Sigmoid colon (tissue), 7 donors: ENCODE results near the gene CCDC60. TPM values are rescaled to one million over a fixed set of nuclear protein-coding genes. Genes with fewer than 3 reads are reported as not detected.

Experiments used
- DNase-seq: peaks from one replicate; pipeline ENCODE4 v3.0.0-alpha.2; 2019
- H3K27ac ChIP-seq, 4 donors: fragments of 200-600 bp; sonication (generic); one replicate each; pipeline ENCODE4 v1.5.1; 2016 to 2019; ENCODE audit warnings: mild to moderate bottlenecking in 1 of 4
- H3K27me3 ChIP-seq, 3 donors: fragments of 200-600 bp; sonication (generic); one replicate each; pipeline ENCODE4 v1.5.1; 2019; ENCODE audit warnings: mild to moderate bottlenecking in 1 of 3
- H3K36me3 ChIP-seq, 4 donors: fragments of 200-600 bp; sonication (generic); one replicate each; pipeline ENCODE4 v1.5.1; 2016 to 2019
- H3K4me1 ChIP-seq, 4 donors: fragments of 200-600 bp; sonication (generic); one replicate each; pipeline ENCODE4 v1.5.1; 2017 to 2019
- H3K4me3 ChIP-seq, 4 donors: fragments of 200-600 bp; sonication (generic); one replicate each; pipeline ENCODE4 v1.5.1; 2017 to 2019; ENCODE audit warnings: mild to moderate bottlenecking in 2 of 4, moderate library complexity in 1 of 4
- H3K9me3 ChIP-seq, 4 donors: fragments of 200-600 bp in 3 of 4; sonication (generic) in 3 of 4; one replicate each; pipeline versions ENCODE4 v1.5.1 to v1.6.1; 2013 to 2019
- EP300 ChIP-seq, 4 donors: sonication (generic); formaldehyde crosslinking; IDR thresholded peaks; one replicate each; pipeline ENCODE4 v1.6.1; 2017; ENCODE audit warnings: antibody characterized with exemption in 4 of 4
- POLR2A ChIP-seq, 2 donors: fragments of 450-650 bp; IDR thresholded peaks; one replicate each; pipeline ENCODE4 v1.6.1; 2016; ENCODE audit warnings: antibody characterized with exemption in 2 of 2, mild to moderate bottlenecking in 2 of 2, moderate library complexity in 2 of 2
- POLR2AphosphoS5 ChIP-seq, 4 donors: sonication (generic); formaldehyde crosslinking; IDR thresholded peaks; one replicate each; pipeline ENCODE4 v1.6.1; 2017; ENCODE audit warnings: antibody characterized with exemption in 4 of 4
- WGBS, 2 donors: extraction: QIAGEN DNeasy Blood & Tissue Kit; methylation state at CpG; one replicate each; pipeline ENCODE4 v1.1.7; 2013; 5-methylcytosine and 5-hydroxymethylcytosine counted together
- intact Hi-C: fragments of 100-400 bp; cut with DNase I; formaldehyde crosslinking; loops from one replicate; pipeline ENCODE4 v1.15.1; 2023
- polyA plus RNA-seq, 3 donors: library from polyadenylated mRNA; stranded (reverse); fragments of 200-250 nt; gene quantifications; one replicate each; pipeline ENCODE4 v1.2.3, GENCODE V29; 2013
- total RNA-seq, 4 donors: library from RNA; depleted of rRNA; stranded (reverse); fragments of >200 nt; gene quantifications; one replicate each; pipeline ENCODE4 v1.1.0, GENCODE V29; 2016
- TF ChIP-seq, protein P1 (sequence below), 4 experiments: fragments of 450-650 bp in 3 of 4; fragments of 200-600 bp in 1 of 4; IDR thresholded peaks; one replicate each; pipeline ENCODE4 v1.5.1; 2016 to 2019; ENCODE audit warnings: antibody characterized with exemption in 4 of 4, mild to moderate bottlenecking in 3 of 4, moderate library complexity in 2 of 4
- donor health status: healthy with polysubstance abuse.
- donor health status: Bipolar disorder and iron deficiency.
- donor health status: healthy.

CCDC60 gene
- total and polyA plus RNA-seq, 7 donors = 1.1 to 10.4 (median 1.6) TPM

DNA sequence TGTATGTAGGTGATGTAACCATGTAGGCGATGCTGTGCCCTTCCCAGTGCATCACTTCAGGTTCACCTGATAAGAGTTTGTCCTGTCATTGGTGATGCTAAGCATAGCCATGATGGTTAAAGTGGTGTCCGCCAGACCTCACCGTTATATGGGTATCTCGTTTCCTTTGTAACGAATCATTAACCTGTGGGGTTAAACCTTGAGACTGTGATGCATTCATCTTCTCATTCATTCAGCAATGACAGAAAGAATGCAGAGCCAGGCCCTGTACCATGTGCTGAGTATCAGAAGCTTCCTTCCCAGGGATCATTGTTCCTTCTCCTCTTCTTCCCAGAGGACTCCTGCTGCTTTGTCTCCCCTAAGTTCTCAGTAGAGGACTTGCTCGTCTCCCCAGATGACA, 84.9 kb downstream of the CCDC60 start:
- Histone ChIP-seq H3K4me1 (peaks cover 0 to 9% (median 5%) of the 10 kb centered on the region in 4 donors), H3K36me3 (no peaks in the 10 kb centered on the region), H3K27me3 (no peaks in the 10 kb centered on the region), H3K4me3 (no peak overlapping the region), H3K9me3 (no peaks in the 10 kb centered on the region), H3K27ac (no peak overlapping the region)
- intact Hi-C loops = loop anchor here (5.0 to 10.0 kb wide), 3 partner anchors 125 to 1015 kb away; no protein-coding TSS in a partner anchor
- 72 to 83% methylated on average over 6 of the region's 6 CpGs for WGBS, 2 donors
- no peak for DNase-seq
- TF ChIP-seq EP300 (IDR thresholded peaks at IDR 0.05) (no peak), POLR2AphosphoS5 (IDR thresholded peaks at IDR 0.05) (no peak), POLR2A (IDR thresholded peaks at IDR 0.05) (no peak)
- TF ChIP-seq, protein P1, sequence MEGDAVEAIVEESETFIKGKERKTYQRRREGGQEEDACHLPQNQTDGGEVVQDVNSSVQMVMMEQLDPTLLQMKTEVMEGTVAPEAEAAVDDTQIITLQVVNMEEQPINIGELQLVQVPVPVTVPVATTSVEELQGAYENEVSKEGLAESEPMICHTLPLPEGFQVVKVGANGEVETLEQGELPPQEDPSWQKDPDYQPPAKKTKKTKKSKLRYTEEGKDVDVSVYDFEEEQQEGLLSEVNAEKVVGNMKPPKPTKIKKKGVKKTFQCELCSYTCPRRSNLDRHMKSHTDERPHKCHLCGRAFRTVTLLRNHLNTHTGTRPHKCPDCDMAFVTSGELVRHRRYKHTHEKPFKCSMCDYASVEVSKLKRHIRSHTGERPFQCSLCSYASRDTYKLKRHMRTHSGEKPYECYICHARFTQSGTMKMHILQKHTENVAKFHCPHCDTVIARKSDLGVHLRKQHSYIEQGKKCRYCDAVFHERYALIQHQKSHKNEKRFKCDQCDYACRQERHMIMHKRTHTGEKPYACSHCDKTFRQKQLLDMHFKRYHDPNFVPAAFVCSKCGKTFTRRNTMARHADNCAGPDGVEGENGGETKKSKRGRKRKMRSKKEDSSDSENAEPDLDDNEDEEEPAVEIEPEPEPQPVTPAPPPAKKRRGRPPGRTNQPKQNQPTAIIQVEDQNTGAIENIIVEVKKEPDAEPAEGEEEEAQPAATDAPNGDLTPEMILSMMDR (IDR thresholded peaks at IDR 0.05) = no peak

GRCh38 chr12:119423285-119423684, 88.8 kb downstream of the CCDC60 start:
- Histone ChIP-seq H3K9me3 (no peaks in the 10 kb centered on the region), H3K27ac (no peak overlapping the region), H3K4me1 (no peaks in the 10 kb centered on the region), H3K4me3 (no peak overlapping the region), H3K36me3 (no peaks in the 10 kb centered on the region), H3K27me3 (no peaks in the 10 kb centered on the region)
- WGBS, 2 donors = 13 to 33% methylated on average over 2 of the region's 2 CpGs
- no peak for DNase-seq
- intact Hi-C loops = no loop called here
- TF ChIP-seq POLR2AphosphoS5 (IDR thresholded peaks at IDR 0.05) (no peak), EP300 (IDR thresholded peaks at IDR 0.05) (no peak), POLR2A (IDR thresholded peaks at IDR 0.05) (no peak)
- TF ChIP-seq, protein P1 (IDR thresholded peaks at IDR 0.05) = no peak

- Histone ChIP-seq H3K27me3 (no peaks in the 10 kb centered on the region), H3K9me3 (no peaks in the 10 kb centered on the region), H3K36me3 (no peaks in the 10 kb centered on the region), H3K4me3 (no peak overlapping the region), H3K4me1 (no peaks in the 10 kb centered on the region), H3K27ac (no peak overlapping the region)
- intact Hi-C loops = no loop called here
- TF ChIP-seq POLR2A (IDR thresholded peaks at IDR 0.05) = no peak
- TF ChIP-seq, protein P1 (IDR thresholded peaks at IDR 0.05) = no peak
- 71 to 73% methylated on average over 3 of the region's 3 CpGs for WGBS, 2 donors
- no peak for DNase-seq
Measured at GRCh38 chr12:119425623-119426022, 91.1 kb downstream of the CCDC60 start.

DNA sequence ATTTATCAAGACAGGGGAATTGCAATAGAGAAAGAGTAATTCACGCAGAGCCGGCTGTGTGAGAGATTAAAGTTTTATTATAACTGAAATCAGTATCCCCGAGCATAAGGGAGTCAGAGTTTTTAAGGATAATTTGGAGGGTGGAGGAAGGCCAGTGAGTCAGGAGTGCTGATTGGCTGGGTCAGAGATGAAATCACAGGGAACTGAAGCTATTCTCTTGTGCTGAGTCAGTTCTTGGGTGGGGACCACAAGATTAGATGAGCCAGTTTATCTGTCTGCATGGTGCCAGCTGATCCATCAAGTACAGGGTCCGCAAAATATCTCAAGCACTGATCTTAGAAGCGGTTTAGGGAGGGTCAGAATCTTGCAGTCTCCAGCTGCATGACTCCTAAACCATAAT, 96.6 kb downstream of the CCDC60 start:
- Histone ChIP-seq H3K9me3 (no peaks in the 10 kb centered on the region), H3K4me3 (no peak overlapping the region), H3K4me1 (no peaks in the 10 kb centered on the region), H3K36me3 (no peaks in the 10 kb centered on the region), H3K27me3 (no peaks in the 10 kb centered on the region), H3K27ac (no peak overlapping the region)
- intact Hi-C loops = no loop called here
- WGBS, 2 donors = 90 to 94% methylated on average over 5 of the region's 5 CpGs
- TF ChIP-seq POLR2A (IDR thresholded peaks at IDR 0.05) (no peak), EP300 (IDR thresholded peaks at IDR 0.05) (no peak), POLR2AphosphoS5 (IDR thresholded peaks at IDR 0.05) (no peak)
- TF ChIP-seq, protein P1 (IDR thresholded peaks at IDR 0.05) = no peak
- no peak for DNase-seq

DNA sequence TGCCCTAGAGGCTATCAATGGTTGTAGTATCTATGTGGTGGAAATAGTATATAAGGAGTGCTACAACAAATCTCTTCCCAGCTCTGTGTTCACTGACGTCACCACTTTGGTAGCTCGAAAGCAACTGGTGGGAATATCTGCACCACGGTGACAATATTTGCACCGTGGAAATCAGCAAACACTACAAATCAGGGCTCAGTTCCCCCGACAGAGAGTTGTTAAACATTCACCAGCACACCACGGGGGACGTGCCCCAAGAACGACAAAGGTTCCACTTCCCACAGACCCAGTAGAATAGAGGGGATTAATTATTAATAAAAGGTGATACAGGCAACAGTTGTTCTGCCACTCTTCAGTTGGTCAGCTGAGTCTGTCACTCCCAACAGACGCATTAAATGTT, 98.4 kb downstream of the CCDC60 start:
- Histone ChIP-seq H3K36me3 (no peaks in the 10 kb centered on the region), H3K4me3 (no peak overlapping the region), H3K4me1 (no peaks in the 10 kb centered on the region), H3K9me3 (no peaks in the 10 kb centered on the region), H3K27me3 (no peaks in the 10 kb centered on the region), H3K27ac (no peak overlapping the region)
- DNase-seq = no peak
- intact Hi-C loops = no loop called here
- TF ChIP-seq, protein P1 (IDR thresholded peaks at IDR 0.05) = no peak
- 25 to 71% methylated on average over 9 of the region's 9 CpGs for WGBS, 2 donors
